DMS 273 treated with DMSO at 0.1 percent for 48 hours (cell line): ENCODE measurements around the gene WDR5B.
"Not testable (repeated sequence)": the region's sequence is repeated elsewhere in the genome, so short reads cannot be mapped to it uniquely, and the experiment has no call there.

Experiments
- DNase-seq: peaks from one replicate; lab custom pipeline; 2025; lab: John Stamatoyannopoulos, UW

Gene WDR5B

GRCh38 chr3:122415762-122416654 lies at the start of gene WDR5B:
WDR5B (minus strand) TSS chr3:122416062; CDS start chr3:122415528, 534 bp downstream.
- no peak for DNase-seq

DNA sequence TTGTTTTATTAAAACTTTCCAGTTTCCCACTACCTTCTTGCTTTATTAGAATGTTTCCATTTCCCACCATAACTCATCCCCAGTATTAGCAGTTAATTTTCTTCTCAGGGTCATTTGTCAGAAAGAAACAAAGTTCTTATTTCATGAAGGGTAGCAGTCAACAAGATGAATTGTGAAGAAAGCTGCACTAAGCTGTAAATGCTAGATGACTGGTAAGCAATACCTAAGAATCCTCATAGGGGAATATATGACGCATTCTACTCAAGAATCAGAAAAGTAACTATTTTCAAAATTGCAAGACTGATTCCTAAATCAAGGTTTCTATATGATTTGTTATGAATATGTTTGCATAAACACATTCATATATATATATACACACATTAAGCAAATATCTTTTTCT lies 48.8 kb upstream of the WDR5B start:
- DNase-seq = no peak

DNA sequence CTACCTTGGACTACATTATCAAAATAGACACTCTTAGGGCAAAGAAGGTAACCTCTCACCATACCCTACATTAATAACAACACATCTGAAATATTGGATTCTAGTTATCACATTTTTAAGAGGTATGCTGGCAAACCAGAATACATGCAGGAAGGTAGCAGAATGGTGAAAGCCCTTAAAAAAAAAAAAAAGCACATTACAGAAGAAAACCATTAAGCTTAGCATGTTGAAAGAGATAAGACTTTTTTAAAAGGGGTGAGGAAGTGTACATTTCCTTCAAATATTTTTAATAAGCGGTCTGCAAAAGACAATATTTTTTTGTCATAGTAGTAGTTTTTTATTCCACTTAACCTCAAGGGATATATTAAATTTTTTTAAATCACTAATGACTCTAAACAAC lies 46.5 kb upstream of the WDR5B start:
- DNase-seq = no peak

GRCh38 chr3:122461806-122462205 lies 45.9 kb upstream of the WDR5B start:
- no peak for DNase-seq

- no peak for DNase-seq
These were observed 43.1 kb upstream of the WDR5B start for GRCh38 chr3:122458992-122459391.

DNA sequence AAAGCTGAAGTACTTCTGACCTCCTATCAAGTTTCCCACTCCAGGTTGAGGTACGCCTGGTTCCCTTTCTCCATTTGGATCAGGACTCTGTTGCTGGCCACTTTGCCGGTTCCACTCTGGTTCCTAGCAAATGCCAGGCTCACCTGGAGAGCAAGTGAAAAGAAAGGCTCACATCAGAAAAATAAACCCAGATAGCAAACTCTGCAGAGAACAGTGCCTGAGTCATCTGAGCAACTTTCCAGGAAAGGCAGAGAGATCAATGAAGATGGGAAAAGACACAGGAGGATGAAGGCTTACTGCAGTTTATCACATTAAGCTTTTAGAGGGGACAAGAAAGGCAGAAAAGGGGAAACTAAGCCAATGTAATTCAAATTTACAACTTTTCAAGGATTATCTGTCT lies 41.8 kb upstream of the WDR5B start:
- DNase-seq = no peak

GRCh38 chr3:122456074-122456473 lies 40.2 kb upstream of the WDR5B start:
- no peak for DNase-seq

DNA sequence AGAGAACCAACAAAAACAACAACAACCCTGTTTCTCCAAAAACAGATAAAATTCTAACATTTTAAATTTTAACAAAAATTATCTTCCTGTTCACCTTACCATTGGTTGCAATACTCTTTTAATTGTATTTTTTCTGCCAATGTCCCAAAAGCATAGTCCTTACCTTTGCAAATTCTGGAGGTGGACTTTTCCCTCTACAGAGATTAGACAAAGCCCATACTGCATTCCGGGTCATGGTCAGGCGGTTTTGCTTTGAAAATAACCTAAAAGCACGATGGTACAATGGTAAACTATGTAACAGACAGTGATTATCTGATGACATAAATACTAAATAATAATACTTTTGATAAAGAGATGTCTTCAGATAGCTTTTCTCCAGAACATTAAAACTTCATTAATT lies 35.5 kb upstream of the WDR5B start:
- DNase-seq = no peak

DNA sequence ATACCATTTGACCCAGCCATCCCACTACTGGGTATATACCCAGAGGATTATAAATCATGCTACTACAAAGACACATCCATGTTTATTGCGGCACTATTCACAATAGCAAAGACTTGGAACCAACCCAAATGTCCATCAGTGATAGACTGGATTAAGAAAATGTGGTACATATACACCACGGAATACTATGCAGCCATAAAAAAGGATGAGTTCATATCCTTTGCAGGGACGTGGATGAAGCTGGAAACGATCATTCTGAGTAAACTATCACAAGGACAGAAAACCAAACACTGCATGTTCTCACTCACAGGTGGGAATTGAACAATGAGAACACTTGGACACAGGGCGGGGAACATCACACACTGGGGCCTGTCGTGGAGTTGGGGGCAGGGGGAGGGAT lies 32.4 kb upstream of the WDR5B start:
- DNase-seq = not testable (repeated sequence)

- not testable (repeated sequence) for DNase-seq
These were observed 28.6 kb upstream of the WDR5B start for GRCh38 chr3:122444491-122444887.

DNA sequence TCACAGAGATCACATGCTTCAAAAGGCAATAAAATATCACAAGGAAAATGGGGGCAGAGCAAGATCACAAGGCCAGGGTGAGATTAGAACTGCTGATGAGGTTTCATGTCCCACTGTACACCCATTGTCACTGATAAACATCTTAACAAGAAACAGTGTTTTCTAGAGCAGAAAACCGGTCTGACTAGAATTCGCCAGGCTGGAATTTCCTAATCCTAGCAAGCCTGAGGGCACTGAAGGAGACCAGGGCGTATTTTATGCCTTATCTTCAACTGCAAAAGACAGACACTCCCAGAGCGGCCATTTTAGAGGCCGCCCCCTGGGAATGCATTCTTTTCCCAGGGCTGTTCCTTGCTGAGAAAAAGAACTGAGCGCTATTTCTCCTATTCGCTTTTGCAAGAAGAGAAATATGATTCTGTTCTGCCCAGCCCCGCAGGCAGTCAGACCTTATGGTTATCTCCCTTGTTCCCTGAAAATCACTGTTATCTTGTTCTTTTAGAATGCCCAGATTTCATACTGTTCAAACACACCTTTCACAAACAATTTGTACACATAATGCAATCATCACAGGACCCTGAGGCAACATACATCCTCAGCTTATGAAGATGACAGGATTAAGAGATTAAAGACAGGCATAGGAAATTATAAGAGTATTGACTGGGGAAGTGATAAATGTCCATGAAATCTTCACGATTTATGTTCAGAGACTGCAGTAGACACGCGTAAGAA lies 28.1 kb upstream of the WDR5B start:
- DNase-seq = not testable (repeated sequence)

GRCh38 chr3:122443090-122443489 lies 27.2 kb upstream of the WDR5B start:
- no peak for DNase-seq

DNA sequence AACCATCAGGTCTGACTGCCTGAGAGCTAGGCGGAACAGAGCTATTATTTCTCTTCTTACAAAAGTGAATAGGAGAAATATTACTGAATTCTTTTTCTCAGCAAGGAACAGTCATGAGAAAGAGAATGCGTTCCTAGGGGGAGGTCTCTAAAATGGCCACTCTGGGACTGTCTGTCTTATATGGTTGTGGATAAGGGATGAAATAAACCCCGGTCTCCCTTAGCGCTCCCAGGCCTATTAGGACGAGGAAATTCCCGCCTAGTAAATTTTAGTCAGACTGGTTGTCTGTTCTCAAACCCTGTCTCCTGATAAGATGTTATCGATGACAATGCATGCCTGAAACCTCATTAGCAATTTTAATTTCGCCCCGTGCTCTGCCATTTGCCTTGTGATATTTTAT lies 20.1 kb upstream of the WDR5B start:
- DNase-seq = no peak

GRCh38 chr3:122430371-122430770 lies 14.5 kb upstream of the WDR5B start:
- no peak for DNase-seq

DNA sequence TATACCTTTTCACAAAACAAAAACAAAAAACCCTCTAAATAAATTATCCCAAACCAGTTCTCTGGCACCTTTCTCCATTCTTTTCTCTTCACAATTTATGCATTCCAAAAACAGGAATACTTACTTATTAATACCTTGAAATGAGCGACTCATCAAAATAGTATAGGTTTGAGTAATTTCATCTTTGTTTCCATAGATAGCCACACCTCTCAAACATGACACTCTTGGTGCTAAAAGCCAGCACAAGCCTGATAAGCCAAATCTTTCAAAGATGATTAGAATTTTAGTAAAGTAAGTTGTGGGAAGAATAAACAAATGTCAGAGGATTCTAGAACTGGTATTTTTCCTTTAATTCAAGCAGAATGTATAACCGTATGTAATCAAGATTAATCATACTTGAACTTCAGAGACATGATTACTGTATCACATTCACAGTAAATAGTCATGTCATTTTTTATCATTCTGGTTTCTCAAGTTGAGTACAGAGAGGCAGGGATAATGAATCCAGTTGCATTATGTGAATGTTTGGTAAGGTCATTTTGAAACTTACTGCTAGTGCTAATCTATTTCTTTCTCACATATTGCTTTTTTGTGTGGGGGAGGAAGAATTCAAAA lies 12.1 kb upstream of the WDR5B start:
- DNase-seq = no peak

DNA sequence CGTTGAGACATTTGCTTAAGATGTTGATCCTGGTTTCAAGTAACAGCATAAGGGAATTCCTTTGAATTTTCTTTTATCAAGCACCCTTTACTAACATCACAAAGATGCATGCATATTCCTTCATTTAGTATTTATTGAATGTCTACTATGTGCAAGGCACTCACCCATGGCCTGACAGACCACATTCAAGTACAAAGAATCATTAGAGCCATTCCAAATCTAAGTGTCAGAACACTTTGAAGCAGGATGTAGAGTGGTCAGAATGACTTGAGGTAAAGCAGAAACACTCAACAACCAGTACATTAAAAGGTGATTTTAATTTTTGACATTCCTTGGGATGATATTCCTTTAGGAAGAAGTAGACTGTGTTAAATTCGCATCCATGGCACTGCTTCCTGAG lies 6.0 kb upstream of the WDR5B start:
- no peak for DNase-seq

GRCh38 chr3:122421101-122421500 lies 5.2 kb upstream of the WDR5B start:
- DNase-seq = no peak

DNA sequence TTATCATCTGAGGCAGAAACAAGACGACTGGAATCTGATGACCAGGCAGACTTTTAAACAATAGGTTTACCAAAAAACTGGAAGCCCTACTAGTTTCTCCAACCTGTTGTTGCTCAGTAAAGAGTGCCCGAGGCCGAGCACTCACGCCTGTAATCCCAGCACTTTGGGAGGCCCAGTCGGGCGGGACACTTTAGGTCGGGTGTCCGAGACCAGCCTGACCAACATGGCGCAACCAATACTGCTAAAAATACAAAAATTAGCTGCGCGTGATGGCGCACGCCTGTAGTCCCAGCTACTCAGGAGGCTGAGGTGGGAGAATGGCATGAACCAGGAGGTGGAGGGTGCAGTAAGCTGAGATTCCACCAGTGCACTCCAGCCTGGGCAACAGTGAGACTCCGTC lies 1.1 kb upstream of the WDR5B start:
- DNase-seq = no peak

GRCh38 chr3:122415104-122415744 lies 638 bp downstream of the WDR5B start:
- no peak for DNase-seq

- no peak for DNase-seq
These were observed 1.5 kb downstream of the WDR5B start for GRCh38 chr3:122414391-122414790.

GRCh38 chr3:122410639-122411038 lies 5.2 kb downstream of the WDR5B start:
- no peak for DNase-seq

GRCh38 chr3:122410111-122410510 lies 5.8 kb downstream of the WDR5B start:
- no peak for DNase-seq
